Measurements from ENCODE around the gene AFTPH.

- TF ChIP-seq CTCF (IDR thresholded peaks at IDR 0.05) (no peak), POLR2A (IDR thresholded peaks at IDR 0.05) (no peak)
Observed at GRCh38 chr2:64605991-64606478, 81.9 kb downstream of the AFTPH start.

All from uterus (tissue), 2 donors.